Astrocyte of the spinal cord (primary cell): ENCODE results near the gene MORF4L1.

ENCODE experiments used
- DNase-seq: peaks from one replicate; pipeline ENCODE4 v3.0.0; 2011; ENCODE audit warnings: low read depth, low spot score
- H3K4me3 ChIP-seq: 2 replicates; pipeline ENCODE4 v1.5.1; 2011; ENCODE audit warnings: low read depth, mild to moderate bottlenecking, low read length, moderate library complexity
- CTCF ChIP-seq: IDR thresholded peaks from 2 replicates; pipeline ENCODE4 v1.5.1; 2012; ENCODE audit warnings: low read depth, mild to moderate bottlenecking, low read length, inconsistent platforms
- in situ Hi-C: cut with HindIII; loops from 2 replicates; pipeline ENCODE4 v1.10.0; 2017; ENCODE audit warnings: low sequenced_read_pairs

MORF4L1 gene

GRCh38 chr15:78931439-78932257 is 59.0 kb downstream of the MORF4L1 start:
- no peak overlapping the region for H3K4me3 ChIP-seq
- TF ChIP-seq CTCF, result no peak
- in situ Hi-C loops, result no loop called here
- DNase-seq, result no peak

- no peak for DNase-seq
- H3K4me3 ChIP-seq, result no peak overlapping the region
- no peak for TF ChIP-seq CTCF
- in situ Hi-C loops, result no loop called here
Measured at GRCh38 chr15:78932258-78932808, 59.6 kb downstream of the MORF4L1 start.

GRCh38 chr15:78933187-78933822 is 60.6 kb downstream of the MORF4L1 start:
- in situ Hi-C loops, result no loop called here
- no peak for DNase-seq
- no peak for TF ChIP-seq CTCF
- no peak overlapping the region for H3K4me3 ChIP-seq

GRCh38 chr15:78933823-78934654 is 61.3 kb downstream of the MORF4L1 start:
- H3K4me3 ChIP-seq, result no peak overlapping the region
- DNase-seq, result peak; percentile 32
- in situ Hi-C loops, result no loop called here
- no peak for TF ChIP-seq CTCF

GRCh38 chr15:78934655-78935023 is 61.9 kb downstream of the MORF4L1 start:
- no peak for TF ChIP-seq CTCF
- no peak overlapping the region for H3K4me3 ChIP-seq
- in situ Hi-C loops, result no loop called here
- no peak for DNase-seq

GRCh38 chr15:78937132-78937739 is 64.5 kb downstream of the MORF4L1 start:
- DNase-seq, result no peak
- TF ChIP-seq CTCF, result no peak
- no peak overlapping the region for H3K4me3 ChIP-seq
- in situ Hi-C loops, result no loop called here
